NCI-H2196 treated with DMSO at 0.1 percent for 48 hours (cell line): Measurements from ENCODE around the gene LMX1B.
A peak's percentile ranks its signal among the peaks of the same experiment; 100 is the strongest.
"Not testable (repeated sequence)": the region's sequence is repeated elsewhere in the genome, so short reads cannot be mapped to it uniquely, and the experiment has no call there.

Experiments used
- DNase-seq: peaks from one replicate; lab custom pipeline; 2025; ENCODE audit not compliant: unreplicated experiment; lab: John Stamatoyannopoulos, UW

The LMX1B gene

GRCh38 chr9:126652140-126652582 is 38.4 kb downstream of the LMX1B start:
- DNase-seq: no peak

- DNase-seq: no peak
Observed at GRCh38 chr9:126654124-126654523, 40.4 kb downstream of the LMX1B start.

- DNase-seq: not testable (repeated sequence)
Observed at GRCh38 chr9:126656214-126656613, 42.5 kb downstream of the LMX1B start.

- no peak for DNase-seq
Observed at GRCh38 chr9:126658201-126658825, 44.6 kb downstream of the LMX1B start.

GRCh38 chr9:126658956-126659555 is 45.3 kb downstream of the LMX1B start:
- no peak for DNase-seq

GRCh38 chr9:126661122-126661520 is 47.4 kb downstream of the LMX1B start:
- DNase-seq: no peak

- no peak for DNase-seq
Observed at GRCh38 chr9:126661521-126662251, 48.0 kb downstream of the LMX1B start.

- peak; percentile 29 for DNase-seq
Observed at GRCh38 chr9:126663661-126664072, 49.9 kb downstream of the LMX1B start.

- no peak for DNase-seq
Observed at GRCh38 chr9:126664900-126665643, 51.3 kb downstream of the LMX1B start.

GRCh38 chr9:126665644-126666035 is 51.9 kb downstream of the LMX1B start:
- no peak for DNase-seq

- no peak for DNase-seq
Observed at GRCh38 chr9:126666155-126666803, 52.6 kb downstream of the LMX1B start.

GRCh38 chr9:126667190-126668055 is 53.7 kb downstream of the LMX1B start:
- no peak for DNase-seq

- DNase-seq: no peak
Observed at GRCh38 chr9:126668058-126668457, 54.3 kb downstream of the LMX1B start.

- no peak for DNase-seq
Observed at GRCh38 chr9:126669108-126669507, 55.4 kb downstream of the LMX1B start.

GRCh38 chr9:126670270-126670669 is 56.5 kb downstream of the LMX1B start:
- DNase-seq: no peak

GRCh38 chr9:126671381-126671831 is 57.7 kb downstream of the LMX1B start:
- no peak for DNase-seq

GRCh38 chr9:126671983-126672382 is 58.3 kb downstream of the LMX1B start:
- DNase-seq: no peak

- no peak for DNase-seq
Observed at GRCh38 chr9:126672634-126673284, 59.0 kb downstream of the LMX1B start.

- peak; percentile 66 for DNase-seq
Observed at GRCh38 chr9:126673689-126674364, 60.1 kb downstream of the LMX1B start.
